ENCODE measurements around the gene ARHGAP35. TPM values are rescaled to one million over a fixed set of nuclear protein-coding genes. Genes with fewer than 3 reads are reported as not detected.
A peak's percentile ranks its signal among the peaks of the same experiment; 100 is the strongest.
"Not testable (repeated sequence)": the region's sequence is repeated elsewhere in the genome, so short reads cannot be mapped to it uniquely, and the experiment has no call there.

ARHGAP35 gene
- total and polyA plus RNA-seq, 4 experiments from 2014 or later: 1.1 to 49.0 (median 29.1) TPM

DNA sequence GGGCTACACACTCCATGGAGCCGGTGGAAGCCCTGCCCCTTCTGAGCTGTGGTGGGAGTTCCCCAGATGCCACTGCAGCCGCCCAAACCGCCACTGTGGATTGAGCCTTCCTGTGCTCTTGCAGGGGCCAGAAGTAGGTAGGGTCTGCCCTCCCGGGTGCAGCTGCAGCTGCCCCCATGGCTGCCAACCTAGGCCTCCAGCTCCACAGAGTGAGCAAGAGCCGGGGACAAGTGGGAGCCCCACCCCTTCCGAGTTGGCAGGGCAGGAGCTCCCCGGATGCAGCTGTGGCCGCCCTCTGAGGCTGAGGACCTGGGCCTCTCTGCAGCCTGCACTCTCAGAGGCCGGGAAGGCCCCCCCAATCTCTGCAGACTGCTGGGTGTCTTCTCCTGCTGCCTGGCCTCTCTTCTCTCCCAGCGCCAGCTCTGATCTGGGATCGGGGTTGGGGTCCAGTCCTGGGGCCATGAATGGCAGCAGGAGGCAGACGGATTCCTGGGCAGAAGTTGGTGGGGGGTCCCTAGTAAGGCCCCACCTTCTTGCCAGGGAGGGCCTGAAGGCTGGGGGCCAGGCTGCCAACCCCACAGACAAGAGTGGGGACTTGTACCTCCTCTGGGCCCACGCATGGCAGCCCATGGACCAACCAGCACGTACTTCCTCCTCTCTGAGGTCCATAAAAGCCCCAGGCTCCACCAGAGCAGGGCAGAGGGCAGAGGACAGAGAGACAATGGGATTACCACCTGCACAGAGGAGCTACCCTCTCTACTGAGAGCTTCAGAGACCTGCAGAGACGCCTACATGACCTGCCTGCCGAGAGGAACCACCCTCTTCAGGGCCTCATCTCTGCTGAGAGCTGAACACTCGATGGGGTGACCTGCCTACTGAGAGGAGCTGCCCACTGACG lies 39.0 kb upstream of the ARHGAP35 start:
- H3K27ac ChIP-seq (ENCODE audit: low read depth, low read length): peak overlapping the region; percentile 34
- DNase-seq: peak; percentile 48 to 75 (median 52)
- peak overlapping the region; percentile 73 to 95 (median 92) for H3K27ac Mint-ChIP-seq
- no peaks in the 10 kb centered on the region for H3K36me3 Mint-ChIP-seq
- no peaks in the 10 kb centered on the region for H3K36me3 ChIP-seq (ENCODE audit: insufficient read depth, low read length)
- no peaks in the 10 kb centered on the region for H3K27me3 ChIP-seq (ENCODE audit: insufficient read depth, low read length)
- peaks cover 15 to 43% (median 31%) of the 10 kb centered on the region in 4 donors for H3K4me1 Mint-ChIP-seq
- no peaks in the 10 kb centered on the region for H3K27me3 Mint-ChIP-seq
- H3K9me3 ChIP-seq (ENCODE audit: control insufficient read depth in 1 of 2, low read length in 2 of 2): no peaks in the 10 kb centered on the region
- H3K4me3 Mint-ChIP-seq: peak overlapping the region in 6 of 8 donors; percentile 20 to 72 (median 56)
- intact Hi-C loops (cut with micrococcal nuclease): loop anchor here (2.0 kb wide), 1 partner anchor 33 kb away; the partner anchor contains the start of gene SLC1A5
- ChIA-PET POLR2A (ENCODE audit: partially characterized antibody) (interaction anchor here (0.7 to 4.7 kb wide), 7 partner anchors 19 to 73 kb away, joined by 3 to 50 read pairs (median 4); partner anchors contain the start of genes AP2S1 and SLC1A5), CTCF (ENCODE audit: partially characterized antibody) (interaction anchor here (0.9 to 3.8 kb wide), 13 partner anchors 9 to 192 kb away, joined by 3 to 28 read pairs (median 5); no protein-coding TSS in a partner anchor)
- H3K4me1 ChIP-seq (ENCODE audit: insufficient read depth, low read length): peaks cover 29% of the 10 kb centered on the region
- H3K9me3 Mint-ChIP-seq: no peaks in the 10 kb centered on the region
- H3K4me3 ChIP-seq (ENCODE audit: low read length in 2 of 2): no peak overlapping the region

DNA sequence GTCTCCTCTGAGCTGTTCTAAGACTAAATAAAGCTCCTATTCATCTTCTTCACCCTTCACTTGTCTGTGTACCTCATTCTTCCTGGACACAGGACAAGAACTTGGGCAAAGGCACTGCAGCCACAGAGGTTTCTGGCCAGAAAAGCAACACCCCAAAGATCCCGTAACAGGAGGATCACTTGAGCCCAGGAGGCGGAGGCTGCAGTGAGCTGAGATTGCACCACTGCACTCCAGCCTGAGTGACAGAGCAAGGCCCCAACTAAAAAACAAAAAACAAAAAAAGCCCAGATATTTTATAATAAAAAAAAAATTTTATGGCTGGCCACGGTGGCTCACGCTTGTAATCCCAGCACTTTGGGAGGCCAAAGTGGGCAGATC lies 38.4 kb upstream of the ARHGAP35 start:
- H3K36me3 ChIP-seq (ENCODE audit: insufficient read depth, low read length); H3K4me3 ChIP-seq (ENCODE audit: low read length in 2 of 2); H3K9me3 ChIP-seq (ENCODE audit: control insufficient read depth in 1 of 2, low read length in 2 of 2); H3K27me3 ChIP-seq (ENCODE audit: insufficient read depth, low read length); intact Hi-C loops (cut with micrococcal nuclease); H3K9me3 Mint-ChIP-seq; H3K27me3 Mint-ChIP-seq; DNase-seq; H3K36me3 Mint-ChIP-seq: not testable (repeated sequence)
- Mint-ChIP-seq H3K4me3 (peak overlapping the region in 1 of 8 donors; percentile 20), H3K4me1 (peaks cover 15 to 43% (median 30%) of the 10 kb centered on the region in 4 donors), H3K27ac (peak overlapping the region in 6 of 7 donors; percentile 60 to 82 (median 77))
- H3K27ac ChIP-seq (ENCODE audit: low read depth, low read length): peak overlapping the region; percentile 34
- peaks cover 29% of the 10 kb centered on the region for H3K4me1 ChIP-seq (ENCODE audit: insufficient read depth, low read length)
- ChIA-PET CTCF (ENCODE audit: partially characterized antibody) (interaction anchor here (0.9 to 3.8 kb wide), 10 partner anchors 9 to 169 kb away, joined by 3 to 28 read pairs (median 6); no protein-coding TSS in a partner anchor), POLR2A (ENCODE audit: partially characterized antibody) (interaction anchor here (1.0 to 4.7 kb wide), 2 partner anchors 36 to 68 kb away, joined by 3 to 50 read pairs; partner anchors contain the start of gene SLC1A5)

- H3K4me3 Mint-ChIP-seq: peak overlapping the region in 1 of 8 donors; percentile 7
- ChIA-PET CTCF (ENCODE audit: partially characterized antibody) (interaction anchor here (0.7 to 3.7 kb wide), 9 partner anchors 12 to 657 kb away, joined by 3 to 22 read pairs (median 4); no protein-coding TSS in a partner anchor), POLR2A (ENCODE audit: partially characterized antibody) (no interaction called here)
- Histone ChIP-seq H3K27me3 (ENCODE audit: insufficient read depth, low read length) (no peaks in the 10 kb centered on the region), H3K9me3 (ENCODE audit: control insufficient read depth in 1 of 2, low read length in 2 of 2) (no peaks in the 10 kb centered on the region), H3K4me3 (ENCODE audit: low read length in 2 of 2) (no peak overlapping the region), H3K27ac (ENCODE audit: low read depth, low read length) (no peak overlapping the region), H3K4me1 (ENCODE audit: insufficient read depth, low read length) (peaks cover 29% of the 10 kb centered on the region), H3K36me3 (ENCODE audit: insufficient read depth, low read length) (no peaks in the 10 kb centered on the region)
- peak overlapping the region in 1 of 7 donors; percentile 55 for H3K27ac Mint-ChIP-seq
- peaks cover 15 to 43% (median 30%) of the 10 kb centered on the region in 4 donors for H3K4me1 Mint-ChIP-seq
- intact Hi-C loops (cut with micrococcal nuclease): no loop called here
- H3K27me3 Mint-ChIP-seq: no peaks in the 10 kb centered on the region
- no peaks in the 10 kb centered on the region for H3K9me3 Mint-ChIP-seq
- no peaks in the 10 kb centered on the region for H3K36me3 Mint-ChIP-seq
- DNase-seq: no peak
Measured at GRCh38 chr19:46823049-46823448, 37.7 kb upstream of the ARHGAP35 start.

- Mint-ChIP-seq H3K4me1 (peaks cover 14 to 31% (median 23%) of the 10 kb centered on the region in 4 donors), H3K9me3 (no peaks in the 10 kb centered on the region), H3K4me3 (no peak overlapping the region), H3K36me3 (no peaks in the 10 kb centered on the region), H3K27me3 (no peaks in the 10 kb centered on the region), H3K27ac (peak overlapping the region in 5 of 7 donors; percentile 25 to 75 (median 43))
- H3K27ac ChIP-seq (ENCODE audit: low read depth, low read length): no peak overlapping the region
- H3K27me3 ChIP-seq (ENCODE audit: insufficient read depth, low read length): no peaks in the 10 kb centered on the region
- CTCF ChIA-PET (ENCODE audit: partially characterized antibody): interaction anchor here (1.0 to 1.9 kb wide), 4 partner anchors 16 to 74 kb away, joined by 3 to 7 read pairs (median 5); no protein-coding TSS in a partner anchor
- H3K36me3 ChIP-seq (ENCODE audit: insufficient read depth, low read length): no peaks in the 10 kb centered on the region
- intact Hi-C loops (cut with micrococcal nuclease): no loop called here
- peaks cover 22% of the 10 kb centered on the region for H3K4me1 ChIP-seq (ENCODE audit: insufficient read depth, low read length)
- DNase-seq: peak in 3 of 5 donors; percentile 22 to 29 (median 26)
- no peaks in the 10 kb centered on the region for H3K9me3 ChIP-seq (ENCODE audit: control insufficient read depth in 1 of 2, low read length in 2 of 2)
- H3K4me3 ChIP-seq (ENCODE audit: low read length in 2 of 2): no peak overlapping the region
- POLR2A ChIA-PET (ENCODE audit: partially characterized antibody): no interaction called here
Measured at GRCh38 chr19:46824890-46825730, 35.7 kb upstream of the ARHGAP35 start.

DNA sequence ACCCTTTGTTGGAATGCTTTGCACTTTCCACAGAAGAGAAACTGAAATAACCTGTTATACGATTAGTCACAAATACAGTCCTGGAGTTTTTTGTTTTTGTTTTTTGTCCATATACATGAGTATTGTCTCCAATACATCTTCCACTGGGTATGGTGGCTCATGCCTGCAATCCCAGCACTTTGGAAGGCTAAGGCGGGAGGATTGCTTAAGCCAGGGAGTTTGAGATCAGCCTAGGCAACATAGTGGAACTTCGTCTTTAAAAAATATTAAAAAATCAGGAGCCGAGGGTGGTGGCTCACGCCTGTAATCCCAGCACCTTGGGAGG lies 35.1 kb upstream of the ARHGAP35 start:
- POLR2A ChIA-PET (ENCODE audit: partially characterized antibody): no interaction called here
- H3K27ac Mint-ChIP-seq: peak overlapping the region in 1 of 7 donors; percentile 43
- no peaks in the 10 kb centered on the region for H3K9me3 ChIP-seq (ENCODE audit: control insufficient read depth in 1 of 2, low read length in 2 of 2)
- peaks cover 16% of the 10 kb centered on the region for H3K4me1 ChIP-seq (ENCODE audit: insufficient read depth, low read length)
- H3K4me1 Mint-ChIP-seq: peaks cover 10 to 25% (median 19%) of the 10 kb centered on the region in 4 donors
- H3K4me3 Mint-ChIP-seq: no peak overlapping the region
- no peaks in the 10 kb centered on the region for H3K36me3 ChIP-seq (ENCODE audit: insufficient read depth, low read length)
- no peaks in the 10 kb centered on the region for H3K9me3 Mint-ChIP-seq
- no peaks in the 10 kb centered on the region for H3K27me3 ChIP-seq (ENCODE audit: insufficient read depth, low read length)
- CTCF ChIA-PET (ENCODE audit: partially characterized antibody): interaction anchor here (1.9 kb wide), 1 partner anchor 15 kb away, joined by 7 read pairs; no protein-coding TSS in a partner anchor
- no peaks in the 10 kb centered on the region for H3K36me3 Mint-ChIP-seq
- no peak for DNase-seq
- no peaks in the 10 kb centered on the region for H3K27me3 Mint-ChIP-seq
- intact Hi-C loops (cut with micrococcal nuclease): no loop called here
- H3K4me3 ChIP-seq (ENCODE audit: low read length in 2 of 2): no peak overlapping the region
- no peak overlapping the region for H3K27ac ChIP-seq (ENCODE audit: low read depth, low read length)

DNA sequence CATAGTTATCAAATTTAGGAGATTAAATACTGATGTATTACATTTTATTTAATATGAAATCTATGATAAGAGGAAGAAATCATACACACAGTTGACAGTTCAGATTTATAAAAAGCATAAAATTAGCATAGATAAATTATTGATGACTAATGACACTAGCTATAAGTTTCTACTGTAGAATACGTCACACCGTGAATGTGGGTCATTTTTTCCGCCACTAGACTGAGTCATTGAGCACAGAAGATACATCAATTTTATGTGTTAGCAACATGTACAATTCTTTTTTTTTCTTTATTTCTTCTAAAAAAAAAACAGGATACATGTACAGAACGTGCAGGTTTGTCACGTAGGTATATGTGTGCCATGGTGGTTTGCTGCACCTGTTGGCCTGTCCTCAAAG lies 32.3 kb upstream of the ARHGAP35 start:
- Mint-ChIP-seq H3K27me3 (no peaks in the 10 kb centered on the region), H3K27ac (no peak overlapping the region), H3K4me1 (peaks cover 0 to 8% (median 3%) of the 10 kb centered on the region in 4 donors), H3K9me3 (no peaks in the 10 kb centered on the region), H3K36me3 (no peaks in the 10 kb centered on the region), H3K4me3 (no peak overlapping the region)
- DNase-seq: peak in 1 of 5 donors; percentile 56
- ChIA-PET POLR2A (ENCODE audit: partially characterized antibody) (no interaction called here), CTCF (ENCODE audit: partially characterized antibody) (interaction anchor here (1.0 to 3.6 kb wide), 2 partner anchors 71 to 185 kb away, joined by 3 to 14 read pairs; no protein-coding TSS in a partner anchor)
- H3K4me3 ChIP-seq (ENCODE audit: low read length in 2 of 2): no peak overlapping the region
- no peaks in the 10 kb centered on the region for H3K36me3 ChIP-seq (ENCODE audit: insufficient read depth, low read length)
- H3K27ac ChIP-seq (ENCODE audit: low read depth, low read length): no peak overlapping the region
- H3K9me3 ChIP-seq (ENCODE audit: control insufficient read depth in 1 of 2, low read length in 2 of 2): no peaks in the 10 kb centered on the region
- H3K4me1 ChIP-seq (ENCODE audit: insufficient read depth, low read length): no peaks in the 10 kb centered on the region
- H3K27me3 ChIP-seq (ENCODE audit: insufficient read depth, low read length): no peaks in the 10 kb centered on the region
- intact Hi-C loops (cut with micrococcal nuclease): no loop called here

All from CD4-positive, alpha-beta memory T cell (primary cell).